ENCODE measurements around the gene FNDC11. TPM values are rescaled to one million over a fixed set of nuclear protein-coding genes. Genes with fewer than 3 reads are reported as not detected.

FNDC11 gene
- total and polyA plus RNA-seq, 2 donors (not counting 3 experiments of a cell fraction or from before 2014, with no cell fraction given): 0.71 to 1.9 TPM

- Histone ChIP-seq H3K4me1 (ENCODE audit: control insufficient read depth, extremely low read depth, insufficient read depth, low read length) (peaks cover 10% of the 10 kb centered on the region), H3K79me2 (ENCODE audit: control insufficient read depth, insufficient read depth, low read length) (peaks cover 5% of the 10 kb centered on the region), H3K4me3 (replicated peaks in 1 of 3; ENCODE audit: insufficient read depth in 1 of 3, low read depth in 1 of 3, low read length in 3 of 3) (no peak overlapping the region), H3K9ac (replicated peaks; ENCODE audit: extremely low read depth, insufficient read depth, low read length) (no peak overlapping the region), H3K9me3 (replicated peaks; ENCODE audit: control insufficient read depth, insufficient read depth, low read length) (no peaks in the 10 kb centered on the region), H2AFZ (ENCODE audit: low read depth, low read length) (peak overlapping the region; percentile 97), H3K9me1 (replicated peaks; ENCODE audit: control insufficient read depth, extremely low read depth, insufficient read depth, low read length) (no peaks in the 10 kb centered on the region), H4K20me1 (replicated peaks; ENCODE audit: control insufficient read depth, extremely low read depth, insufficient read depth, low read length) (no peaks in the 10 kb centered on the region), H3K27me3 (ENCODE audit: control insufficient read depth in 2 of 2, insufficient read depth in 2 of 2, low read length in 2 of 2) (no peaks in the 10 kb centered on the region), H3K4me2 (ENCODE audit: insufficient read depth, low read length) (no peak overlapping the region), H3K27ac (ENCODE audit: insufficient read depth, low read depth, low read length) (no peak overlapping the region), H3K36me3 (ENCODE audit: control insufficient read depth in 2 of 2, extremely low read depth in 1 of 2, insufficient read depth in 2 of 2, low read length in 2 of 2) (no peaks in the 10 kb centered on the region)
- no peak for DNase-seq (ENCODE audit: low read depth, low spot score)
- BruUV-seq (replicated peaks): no TSS peak
- TF ChIP-seq POLR2A (IDR thresholded peaks at IDR 0.05; ENCODE audit: low read depth, low read length) (no peak), MAX (IDR thresholded peaks at IDR 0.05; ENCODE audit: insufficient read depth, insufficient read length) (no peak), EZH2 (IDR thresholded peaks at IDR 0.05; ENCODE audit: borderline replicate concordance, low read depth, low read length, severe bottlenecking) (no peak), FOS (IDR thresholded peaks at IDR 0.05; ENCODE audit: borderline replicate concordance, insufficient read depth, low read length) (no peak), POLR2AphosphoS5 (IDR thresholded peaks at IDR 0.05; ENCODE audit: insufficient read depth, low read depth, low read length) (no peak), JUN (IDR thresholded peaks at IDR 0.05; ENCODE audit: borderline replicate concordance, insufficient read depth, insufficient read length, low read depth) (no peak), GATA2 (IDR thresholded peaks at IDR 0.05; ENCODE audit: insufficient read depth, insufficient read length, low read depth, low read length) (no peak), MYC (IDR thresholded peaks at IDR 0.05; ENCODE audit: low read depth, low read length) (no peak)
- TF ChIP-seq, protein P1, sequence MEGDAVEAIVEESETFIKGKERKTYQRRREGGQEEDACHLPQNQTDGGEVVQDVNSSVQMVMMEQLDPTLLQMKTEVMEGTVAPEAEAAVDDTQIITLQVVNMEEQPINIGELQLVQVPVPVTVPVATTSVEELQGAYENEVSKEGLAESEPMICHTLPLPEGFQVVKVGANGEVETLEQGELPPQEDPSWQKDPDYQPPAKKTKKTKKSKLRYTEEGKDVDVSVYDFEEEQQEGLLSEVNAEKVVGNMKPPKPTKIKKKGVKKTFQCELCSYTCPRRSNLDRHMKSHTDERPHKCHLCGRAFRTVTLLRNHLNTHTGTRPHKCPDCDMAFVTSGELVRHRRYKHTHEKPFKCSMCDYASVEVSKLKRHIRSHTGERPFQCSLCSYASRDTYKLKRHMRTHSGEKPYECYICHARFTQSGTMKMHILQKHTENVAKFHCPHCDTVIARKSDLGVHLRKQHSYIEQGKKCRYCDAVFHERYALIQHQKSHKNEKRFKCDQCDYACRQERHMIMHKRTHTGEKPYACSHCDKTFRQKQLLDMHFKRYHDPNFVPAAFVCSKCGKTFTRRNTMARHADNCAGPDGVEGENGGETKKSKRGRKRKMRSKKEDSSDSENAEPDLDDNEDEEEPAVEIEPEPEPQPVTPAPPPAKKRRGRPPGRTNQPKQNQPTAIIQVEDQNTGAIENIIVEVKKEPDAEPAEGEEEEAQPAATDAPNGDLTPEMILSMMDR (IDR thresholded peaks at IDR 0.05; ENCODE audit: extremely low read depth in 1 of 2, insufficient read depth in 1 of 2, low read depth in 1 of 2, low read length in 2 of 2): no peak
- intact Hi-C loops (cut with micrococcal nuclease): loop anchor here (5.0 kb wide), 1 partner anchor 52 kb away; the partner anchor contains the start of gene GMEB2
- no peak for FAIRE-seq
- dilution Hi-C loops (cut with MboI; ENCODE audit: extremely low pct_ligation_motif_present, low sequenced_read_pairs): no loop called here
- CTCF ChIA-PET: no interaction called here
- POLR2A ChIA-PET: no interaction called here
Measured at GRCh38 chr20:63574829-63575743, 21.1 kb downstream of the FNDC11 start.

All from endothelial cell of umbilical vein (primary cell).